ENCODE data around the gene ZNF135. TPM values are rescaled to one million over a fixed set of nuclear protein-coding genes. Genes with fewer than 3 reads are reported as not detected.
A peak's percentile ranks its signal among the peaks of the same experiment; 100 is the strongest.

Gene ZNF135
- total and polyA plus RNA-seq, 4 donors = 0.31 to 1.5 (median 0.42) TPM

- peaks cover 0 to 6% (median 3%) of the 10 kb centered on the region in 4 donors for H3K4me1 ChIP-seq (ENCODE audit: control insufficient read depth in 4 of 4, insufficient read depth in 4 of 4, low read length in 3 of 4)
- no peak for TF ChIP-seq YY1 (IDR thresholded peaks at IDR 0.05)
- no peak for TF ChIP-seq ATF3 (IDR thresholded peaks at IDR 0.05)
- TF ChIP-seq MAX (IDR thresholded peaks at IDR 0.05) = no peak
- no peak for TF ChIP-seq ZBTB33 (IDR thresholded peaks at IDR 0.05)
- no peak for TF ChIP-seq GABPA (IDR thresholded peaks at IDR 0.05 in 1 of 2, conservative IDR thresholded peaks at IDR 0.05 in 1 of 2)
- no peak for TF ChIP-seq CTCF (IDR thresholded peaks at IDR 0.05; ENCODE audit: low read depth, low read length, missing input control)
- TF ChIP-seq HNF4G (IDR thresholded peaks at IDR 0.05) = no peak
- TF ChIP-seq FOXA1 (IDR thresholded peaks at IDR 0.05) = no peak
- TF ChIP-seq SP1 (IDR thresholded peaks at IDR 0.05) = no peak
- TF ChIP-seq REST (IDR thresholded peaks at IDR 0.05) = no peak
- TF ChIP-seq RAD21 (IDR thresholded peaks at IDR 0.05) = no peak
- no peak for TF ChIP-seq NR2F2 (IDR thresholded peaks at IDR 0.05)
- TF ChIP-seq EGR1 (IDR thresholded peaks at IDR 0.05; ENCODE audit: low read depth in 2 of 2) = no peak
- no peak for TF ChIP-seq FOXA2 (IDR thresholded peaks at IDR 0.05)
- no peak for TF ChIP-seq TAF1 (conservative IDR thresholded peaks at IDR 0.05)
- TF ChIP-seq HNF4A (conservative IDR thresholded peaks at IDR 0.05) = no peak
- no peaks in the 10 kb centered on the region for H3K36me3 ChIP-seq (ENCODE audit: control insufficient read depth in 4 of 4, insufficient read depth in 3 of 4, low read depth in 1 of 4, low read length in 3 of 4)
- H3K27ac ChIP-seq (ENCODE audit: low read depth in 1 of 2, low read length in 2 of 2) = no peak overlapping the region
- H3K27me3 ChIP-seq (ENCODE audit: control insufficient read depth in 4 of 4, insufficient read depth in 4 of 4, low read length in 3 of 4) = no peaks in the 10 kb centered on the region
- peaks cover 20 to 29% (median 26%) of the 10 kb centered on the region in 4 donors for H3K9me3 ChIP-seq (ENCODE audit: control insufficient read depth in 4 of 4, low read length in 3 of 4)
- peak overlapping the region in 1 of 3 donors; percentile 6 for H3K4me3 ChIP-seq (ENCODE audit: low read depth in 1 of 3, low read length in 3 of 3)
- DNase-seq (ENCODE audit: low spot score) = no peak
- 95% methylated on average over 10 of the region's 10 CpGs for whole genome bisulfite sequencing
- H3K9ac ChIP-seq (ENCODE audit: low read depth in 1 of 2, low read length in 2 of 2) = no peak overlapping the region
These were observed 36.2 kb downstream of the ZNF135 start for GRCh38 chr19:58095328-58095727.

- TF ChIP-seq MAX (IDR thresholded peaks at IDR 0.05) = no peak
- WGBS = 90% methylated on average over 13 of the region's 13 CpGs
- no peak overlapping the region for H3K27ac ChIP-seq (ENCODE audit: low read depth in 1 of 2, low read length in 2 of 2)
- H3K36me3 ChIP-seq (ENCODE audit: control insufficient read depth in 4 of 4, insufficient read depth in 3 of 4, low read depth in 1 of 4, low read length in 3 of 4) = no peaks in the 10 kb centered on the region
- no peak overlapping the region for H3K9ac ChIP-seq (ENCODE audit: low read depth in 1 of 2, low read length in 2 of 2)
- peak overlapping the region in 2 of 3 donors; percentile 27 to 38 for H3K4me3 ChIP-seq (ENCODE audit: low read depth in 1 of 3, low read length in 3 of 3)
- no peak for DNase-seq (ENCODE audit: low spot score)
- no peaks in the 10 kb centered on the region for H3K27me3 ChIP-seq (ENCODE audit: control insufficient read depth in 4 of 4, insufficient read depth in 4 of 4, low read length in 3 of 4)
- peaks cover 13 to 29% (median 23%) of the 10 kb centered on the region in 4 donors for H3K9me3 ChIP-seq (ENCODE audit: control insufficient read depth in 4 of 4, low read length in 3 of 4)
- H3K4me1 ChIP-seq (ENCODE audit: control insufficient read depth in 4 of 4, insufficient read depth in 4 of 4, low read length in 3 of 4) = peaks cover 0 to 6% (median 3%) of the 10 kb centered on the region in 4 donors
These were observed 37.8 kb downstream of the ZNF135 start for GRCh38 chr19:58096884-58097283.

Data from liver (tissue), 9 donors.